Measurements from ENCODE around the gene FOXF2. TPM values are rescaled to one million over a fixed set of nuclear protein-coding genes. Genes with fewer than 3 reads are reported as not detected.
A peak's percentile ranks its signal among the peaks of the same experiment; 100 is the strongest.

FOXF2 gene
- polyA plus RNA-seq, 1 experiment: 23.4 TPM

DNA sequence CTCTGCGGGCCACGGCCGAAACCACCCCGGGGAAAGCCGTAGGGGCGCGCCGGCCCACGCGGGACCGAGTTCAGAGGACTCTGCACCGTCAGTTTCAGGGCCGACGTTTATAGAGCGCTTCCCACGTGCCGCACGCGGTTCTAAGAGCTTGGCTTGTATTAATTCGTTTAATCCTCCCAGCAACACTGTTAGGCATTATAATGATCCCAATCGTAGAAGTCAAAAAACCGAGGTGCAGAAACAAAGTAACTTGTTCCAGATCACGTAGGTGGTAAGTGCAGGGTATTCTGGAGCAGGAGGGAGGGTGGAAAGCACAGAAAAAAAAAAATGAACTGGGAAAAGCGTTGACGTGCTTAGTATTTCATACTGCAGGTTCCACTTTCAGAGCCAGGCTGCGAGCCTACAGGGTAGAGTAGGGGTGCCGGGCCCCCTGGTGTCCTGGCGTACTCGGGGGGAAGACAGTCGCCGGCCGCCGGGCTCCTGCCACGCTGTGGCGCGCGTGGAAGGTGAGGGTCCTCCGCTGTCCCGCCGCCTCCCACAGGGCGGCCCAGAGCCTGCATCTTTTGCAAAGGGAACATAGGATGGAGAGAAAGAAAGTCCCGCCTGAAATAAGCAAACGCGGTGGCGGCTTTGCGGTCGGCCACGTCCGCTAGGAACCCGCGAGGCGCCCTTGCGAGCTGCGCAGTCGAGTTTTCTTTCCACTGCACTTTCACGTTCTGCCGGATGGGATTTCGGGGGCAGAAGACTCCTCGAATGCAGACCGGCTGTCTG is 10.2 kb upstream of the FOXF2 start:
- ChIA-PET POLR2A (no interaction called here), CTCF (interaction anchor here (0.6 to 2.6 kb wide), 3 partner anchors 9 to 497 kb away, joined by 4 to 24 read pairs (median 4); no protein-coding TSS in a partner anchor)
- peaks cover 14% of the 10 kb centered on the region for H3K27me3 ChIP-seq (ENCODE audit: control insufficient read depth, insufficient read depth, low read length)
- no peak overlapping the region for H3K4me3 ChIP-seq (ENCODE audit: low read depth, low read length)
- no peak for DNase-seq (ENCODE audit: low read depth)
- no peaks in the 10 kb centered on the region; the same call in 1 of the 2 replicates for H3K36me3 ChIP-seq (ENCODE audit: control insufficient read depth, insufficient read depth, low read length)
- TF ChIP-seq, protein P1, sequence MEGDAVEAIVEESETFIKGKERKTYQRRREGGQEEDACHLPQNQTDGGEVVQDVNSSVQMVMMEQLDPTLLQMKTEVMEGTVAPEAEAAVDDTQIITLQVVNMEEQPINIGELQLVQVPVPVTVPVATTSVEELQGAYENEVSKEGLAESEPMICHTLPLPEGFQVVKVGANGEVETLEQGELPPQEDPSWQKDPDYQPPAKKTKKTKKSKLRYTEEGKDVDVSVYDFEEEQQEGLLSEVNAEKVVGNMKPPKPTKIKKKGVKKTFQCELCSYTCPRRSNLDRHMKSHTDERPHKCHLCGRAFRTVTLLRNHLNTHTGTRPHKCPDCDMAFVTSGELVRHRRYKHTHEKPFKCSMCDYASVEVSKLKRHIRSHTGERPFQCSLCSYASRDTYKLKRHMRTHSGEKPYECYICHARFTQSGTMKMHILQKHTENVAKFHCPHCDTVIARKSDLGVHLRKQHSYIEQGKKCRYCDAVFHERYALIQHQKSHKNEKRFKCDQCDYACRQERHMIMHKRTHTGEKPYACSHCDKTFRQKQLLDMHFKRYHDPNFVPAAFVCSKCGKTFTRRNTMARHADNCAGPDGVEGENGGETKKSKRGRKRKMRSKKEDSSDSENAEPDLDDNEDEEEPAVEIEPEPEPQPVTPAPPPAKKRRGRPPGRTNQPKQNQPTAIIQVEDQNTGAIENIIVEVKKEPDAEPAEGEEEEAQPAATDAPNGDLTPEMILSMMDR (IDR thresholded peaks at IDR 0.05; ENCODE audit: insufficient read depth, low read depth, low read length): peak; percentile 13; the same call in 1 of the 2 replicates

DNA sequence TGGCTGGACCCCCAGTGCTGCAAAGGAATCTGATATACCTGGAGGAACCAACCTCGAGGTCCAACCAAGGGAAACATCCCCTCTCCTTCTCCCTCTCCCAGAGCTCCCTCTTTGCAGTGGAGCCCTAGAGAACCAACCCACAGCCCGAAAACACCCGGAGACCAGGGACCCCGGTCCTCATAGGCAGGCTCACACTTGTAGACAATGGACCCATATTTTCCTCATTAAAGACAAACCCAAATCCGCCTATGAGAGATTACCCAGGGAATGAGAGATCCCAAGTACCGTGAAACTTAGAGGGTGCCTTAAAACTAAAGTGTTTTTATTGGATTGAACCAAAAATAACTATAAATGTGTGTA is 9.6 kb upstream of the FOXF2 start:
- ChIA-PET POLR2A (no interaction called here), CTCF (interaction anchor here (1.6 to 2.6 kb wide), 3 partner anchors 17 to 582 kb away, joined by 9 to 24 read pairs (median 9); no protein-coding TSS in a partner anchor)
- no peak overlapping the region for H3K4me3 ChIP-seq (ENCODE audit: low read depth, low read length)
- TF ChIP-seq, protein P1 (IDR thresholded peaks at IDR 0.05; ENCODE audit: insufficient read depth, low read depth, low read length): no peak
- peaks cover 14% of the 10 kb centered on the region for H3K27me3 ChIP-seq (ENCODE audit: control insufficient read depth, insufficient read depth, low read length)
- H3K36me3 ChIP-seq (ENCODE audit: control insufficient read depth, insufficient read depth, low read length): no peaks in the 10 kb centered on the region; the same call in 1 of the 2 replicates
- no peak for DNase-seq (ENCODE audit: low read depth)

DNA sequence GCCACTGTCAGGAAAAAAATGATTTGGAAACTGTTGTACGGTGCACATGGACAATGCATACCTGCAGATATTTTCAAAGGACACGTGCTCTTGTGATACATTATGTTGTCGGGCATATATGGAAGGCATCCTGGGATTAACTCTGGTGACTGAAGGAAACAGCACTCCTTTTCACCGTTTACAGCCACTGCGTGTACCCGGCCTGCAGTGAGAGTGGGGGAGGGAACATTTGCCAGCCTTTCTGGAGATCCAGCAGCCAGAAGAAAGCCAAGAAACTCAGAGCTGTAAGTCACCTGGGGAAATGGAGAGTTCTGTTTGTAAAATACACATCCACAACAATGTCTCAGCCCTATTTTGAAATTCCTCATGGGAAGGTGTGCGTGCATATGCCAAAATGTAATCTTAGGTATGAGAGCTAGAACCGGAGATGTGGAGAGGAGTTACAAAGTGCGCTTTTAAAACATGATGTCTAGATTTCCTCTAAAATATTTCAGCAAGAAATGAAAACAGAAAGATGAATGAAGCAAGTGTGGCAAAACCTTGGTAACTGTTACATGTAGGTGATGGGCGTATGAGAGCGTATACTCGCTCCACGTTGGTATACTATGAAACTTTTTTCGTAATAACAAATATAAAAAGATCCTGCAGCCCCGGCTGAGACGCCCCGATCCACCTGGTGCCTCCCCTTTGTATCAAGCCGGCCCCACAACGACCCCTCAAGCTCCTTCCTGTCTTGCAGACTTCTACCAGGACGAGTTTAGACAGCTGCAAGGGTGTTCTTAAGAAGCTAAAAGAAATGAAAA is 8.6 kb upstream of the FOXF2 start:
- TF ChIP-seq, protein P1 (IDR thresholded peaks at IDR 0.05; ENCODE audit: insufficient read depth, low read depth, low read length): no peak
- Histone ChIP-seq H3K36me3 (ENCODE audit: control insufficient read depth, insufficient read depth, low read length) (no peaks in the 10 kb centered on the region; the same call in 1 of the 2 replicates), H3K4me3 (ENCODE audit: low read depth, low read length) (no peak overlapping the region), H3K27me3 (ENCODE audit: control insufficient read depth, insufficient read depth, low read length) (peaks cover 14% of the 10 kb centered on the region)
- CTCF ChIA-PET: interaction anchor here (0.6 to 2.6 kb wide), 28 partner anchors 8 to 653 kb away, joined by 3 to 24 read pairs (median 4); no protein-coding TSS in a partner anchor
- POLR2A ChIA-PET: no interaction called here
- DNase-seq (ENCODE audit: low read depth): no peak

DNA sequence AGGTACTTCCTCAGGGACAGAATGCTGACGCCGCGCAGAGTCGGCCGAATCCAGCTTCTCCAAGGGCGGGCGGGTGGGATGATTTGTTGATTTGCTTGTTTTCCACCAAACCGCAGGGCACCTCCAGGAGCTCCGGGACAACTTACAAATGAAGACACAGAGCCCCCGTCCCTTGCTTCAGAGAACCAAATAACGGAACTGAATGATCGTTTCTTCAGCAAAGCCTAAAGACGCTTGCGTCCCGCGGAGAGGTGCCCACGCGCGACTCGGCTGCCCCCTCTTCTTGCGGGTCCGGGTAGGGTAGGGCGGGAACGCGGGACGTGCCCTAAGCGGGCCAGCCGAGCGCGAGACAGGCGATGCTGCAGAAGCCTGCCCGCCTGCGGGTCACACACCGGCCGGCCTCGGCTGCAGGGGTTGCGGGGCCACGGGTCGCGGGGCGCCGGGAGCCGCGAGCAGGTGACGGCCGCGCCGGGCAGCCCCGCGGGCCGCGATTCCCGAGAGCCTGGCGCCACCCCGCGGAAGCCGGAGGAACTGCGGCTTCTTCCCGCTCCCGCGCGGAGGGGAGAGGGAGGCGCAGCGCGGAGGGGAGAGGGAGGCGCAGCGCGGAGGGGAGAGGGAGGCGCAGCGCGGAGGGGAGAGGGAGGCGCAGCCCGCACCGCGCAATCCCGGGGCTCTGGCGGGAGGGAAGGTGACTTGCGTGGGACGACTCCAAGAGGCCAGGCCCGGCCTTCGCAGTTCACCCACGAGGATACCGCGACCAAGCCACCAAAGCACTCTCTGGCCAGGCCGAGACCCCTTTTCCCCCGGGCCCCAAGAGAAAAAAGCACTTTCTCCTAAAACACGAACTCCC is 7.7 kb upstream of the FOXF2 start:
- CTCF ChIA-PET: interaction anchor here (0.6 to 3.0 kb wide), 34 partner anchors 9 to 654 kb away, joined by 3 to 28 read pairs (median 4); no protein-coding TSS in a partner anchor
- TF ChIP-seq, protein P1 (IDR thresholded peaks at IDR 0.05; ENCODE audit: insufficient read depth, low read depth, low read length): peak; percentile 57; the same call in 1 of the 2 replicates
- no peak for DNase-seq (ENCODE audit: low read depth)
- Histone ChIP-seq H3K27me3 (ENCODE audit: control insufficient read depth, insufficient read depth, low read length) (peaks cover 14% of the 10 kb centered on the region), H3K36me3 (ENCODE audit: control insufficient read depth, insufficient read depth, low read length) (no peaks in the 10 kb centered on the region; the same call in 1 of the 2 replicates), H3K4me3 (ENCODE audit: low read depth, low read length) (peak overlapping the region; percentile 46)
- POLR2A ChIA-PET: no interaction called here
